PC-9 (cell line): ENCODE results near the gene MTO1. TPM values are rescaled to one million over a fixed set of nuclear protein-coding genes. Genes with fewer than 3 reads are reported as not detected.

Experiments used
- BruUV-seq: library from RNA; stranded (reverse); fragments of 400-500 nt; replicated peaks from 2 replicates; lab custom pipeline; 2021; lab: Mats Ljungman, UMichigan
- CTCF ChIA-PET: fragments of 300-600 bp; sonication (Branson Sonifier 250); formaldehyde crosslinking; loops from one replicate; lab custom pipeline; 2022; ENCODE audit warnings: antibody characterized with exemption; lab: Charles Lee
- POLR2A ChIA-PET: fragments of 300-600 bp; sonication (Branson Sonifier 250); formaldehyde crosslinking; loops from one replicate; lab custom pipeline; 2022; ENCODE audit warnings: antibody characterized with exemption; ENCODE audit not compliant: unreplicated experiment; lab: Charles Lee
- DNase-seq, 2 experiments: peaks; one replicate each; pipeline versions ENCODE4 v3.0.0 to v3.0.0-alpha.2; 2015 to 2022; ENCODE audit warnings: mixed read lengths in 1 of 2
- H2AFZ ChIP-seq: fragments of 200-600 bp; sonication (generic); 2 replicates; pipeline ENCODE4 v1.8.1; 2017; ENCODE audit warnings: antibody characterized with exemption
- H3F3A ChIP-seq: fragments of 200-600 bp; sonication (generic); 2 replicates; pipeline ENCODE4 v1.8.1; 2017; ENCODE audit warnings: antibody characterized with exemption, mild to moderate bottlenecking, low read depth; ENCODE audit not compliant: insufficient read depth
- H3K27ac ChIP-seq: fragments of 200-600 bp; sonication (generic); 2 replicates; pipeline ENCODE4 v1.6.1; 2016; ENCODE audit warnings: mixed run types
- H3K27me3 ChIP-seq: fragments of 200-600 bp; sonication (generic); 2 replicates; pipeline ENCODE4 v1.6.1; 2016; ENCODE audit warnings: low read depth, mixed run types; ENCODE audit not compliant: insufficient read depth
- H3K36me3 ChIP-seq: fragments of 200-600 bp; sonication (generic); 2 replicates; pipeline ENCODE4 v1.6.1; 2016; ENCODE audit warnings: low read depth, mixed run types
- H3K4me1 ChIP-seq: fragments of 200-600 bp; sonication (generic); replicated peaks from 2 replicates; pipeline ENCODE4 v1.6.1; 2016; ENCODE audit warnings: mixed run types; ENCODE audit not compliant: insufficient read depth
- H3K4me2 ChIP-seq: fragments of 200-600 bp; sonication (generic); 2 replicates; pipeline ENCODE4 v1.6.1; 2017; ENCODE audit warnings: mixed run types
- H3K4me3 ChIP-seq: fragments of 200-600 bp; sonication (generic); 2 replicates; pipeline ENCODE4 v1.6.1; 2016; ENCODE audit warnings: mixed run types
- H3K79me2 ChIP-seq: fragments of 200-600 bp; sonication (generic); 2 replicates; pipeline ENCODE4 v1.6.1; 2017; ENCODE audit warnings: low read depth, mixed run types
- H3K9me2 ChIP-seq: fragments of 200-600 bp; sonication (generic); 2 replicates; pipeline ENCODE4 v1.8.1; 2017; ENCODE audit warnings: mild to moderate bottlenecking; ENCODE audit not compliant: insufficient read depth
- H3K9me3 ChIP-seq: fragments of 200-600 bp; sonication (generic); 2 replicates; pipeline ENCODE4 v1.8.1; 2016; ENCODE audit warnings: low read depth; ENCODE audit not compliant: insufficient read depth
- H4K20me1 ChIP-seq: fragments of 200-600 bp; sonication (generic); 2 replicates; pipeline ENCODE4 v1.8.1; 2017; ENCODE audit not compliant: insufficient read depth
- EZH2 ChIP-seq: fragments of 200-600 bp; sonication (generic); IDR thresholded peaks from 2 replicates; pipeline ENCODE4 v1.8.0; 2017; ENCODE audit warnings: antibody characterized with exemption, low read depth
- intact Hi-C: fragments of 100-400 bp; cut with micrococcal nuclease; formaldehyde crosslinking; loops from one replicate; pipeline ENCODE4 v1.10.0; 2022; ENCODE audit not compliant: unreplicated experiment
- total RNA-seq: library from RNA; stranded (reverse); gene quantifications from 2 replicates; pipeline ENCODE4 v1.2.3, GENCODE V29; 2021
- TF ChIP-seq, protein P1 (sequence below): fragments of 200-600 bp; sonication (generic); conservative IDR thresholded peaks from 2 replicates; pipeline ENCODE4 v1.6.1; 2017; ENCODE audit warnings: mixed run types, antibody characterized with exemption, mild to moderate bottlenecking, moderate library complexity

Gene MTO1
- total RNA-seq, 1 experiment from 2014 or later = 27.2 TPM

GRCh38 chr6:73491377-73491776 lies 29.8 kb downstream of the MTO1 start:
- H3K27ac ChIP-seq = no peak overlapping the region
- peaks cover 5% of the 10 kb centered on the region; the same call in 1 of the 2 replicates for H3K9me3 ChIP-seq
- H3K9me2 ChIP-seq = no peaks in the 10 kb centered on the region
- no TSS peak for BruUV-seq
- CTCF ChIA-PET = interaction anchor here (0.7 kb wide), 1 partner anchor 106 kb away, joined by 4 read pairs; no protein-coding TSS in a partner anchor
- no peaks in the 10 kb centered on the region for H3K79me2 ChIP-seq
- H3K4me2 ChIP-seq = no peak overlapping the region
- no peak overlapping the region for H2AFZ ChIP-seq
- peaks cover 24% of the 10 kb centered on the region for H3K36me3 ChIP-seq
- 0 out of 2 replicates have a peak, but pooled peaks cover 4% of the 10 kb centered on the region for H3F3A ChIP-seq
- no peak overlapping the region for H3K4me3 ChIP-seq
- H3K27me3 ChIP-seq = no peaks in the 10 kb centered on the region
- 0 out of 2 replicates have a peak, but pooled peaks cover 3% of the 10 kb centered on the region for H4K20me1 ChIP-seq
- DNase-seq = no peak
- intact Hi-C loops = no loop called here
- H3K4me1 ChIP-seq = no peaks in the 10 kb centered on the region
- POLR2A ChIA-PET = no interaction called here
- TF ChIP-seq, protein P1, sequence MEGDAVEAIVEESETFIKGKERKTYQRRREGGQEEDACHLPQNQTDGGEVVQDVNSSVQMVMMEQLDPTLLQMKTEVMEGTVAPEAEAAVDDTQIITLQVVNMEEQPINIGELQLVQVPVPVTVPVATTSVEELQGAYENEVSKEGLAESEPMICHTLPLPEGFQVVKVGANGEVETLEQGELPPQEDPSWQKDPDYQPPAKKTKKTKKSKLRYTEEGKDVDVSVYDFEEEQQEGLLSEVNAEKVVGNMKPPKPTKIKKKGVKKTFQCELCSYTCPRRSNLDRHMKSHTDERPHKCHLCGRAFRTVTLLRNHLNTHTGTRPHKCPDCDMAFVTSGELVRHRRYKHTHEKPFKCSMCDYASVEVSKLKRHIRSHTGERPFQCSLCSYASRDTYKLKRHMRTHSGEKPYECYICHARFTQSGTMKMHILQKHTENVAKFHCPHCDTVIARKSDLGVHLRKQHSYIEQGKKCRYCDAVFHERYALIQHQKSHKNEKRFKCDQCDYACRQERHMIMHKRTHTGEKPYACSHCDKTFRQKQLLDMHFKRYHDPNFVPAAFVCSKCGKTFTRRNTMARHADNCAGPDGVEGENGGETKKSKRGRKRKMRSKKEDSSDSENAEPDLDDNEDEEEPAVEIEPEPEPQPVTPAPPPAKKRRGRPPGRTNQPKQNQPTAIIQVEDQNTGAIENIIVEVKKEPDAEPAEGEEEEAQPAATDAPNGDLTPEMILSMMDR = no peak
- TF ChIP-seq EZH2 = no peak

DNA sequence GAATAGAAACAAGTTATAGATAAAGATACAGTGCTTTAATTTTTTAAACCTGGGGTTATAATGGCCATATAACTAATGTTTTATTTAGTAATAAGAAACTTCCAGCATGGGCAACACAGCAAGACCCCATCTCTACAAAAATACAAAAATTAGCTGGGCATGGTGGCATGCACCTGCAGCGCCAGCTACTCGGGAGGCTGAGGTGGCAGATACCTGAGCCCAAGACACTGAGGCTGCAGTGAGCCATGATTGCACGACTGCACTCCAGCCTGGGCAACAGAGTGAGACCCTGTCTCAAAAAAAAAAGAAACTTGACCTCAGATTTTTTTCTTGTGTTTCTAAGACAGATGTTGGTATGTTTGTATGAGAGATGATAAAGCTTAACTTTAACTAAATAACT lies 36.4 kb downstream of the MTO1 start:
- Histone ChIP-seq H3K36me3 (peaks cover 25% of the 10 kb centered on the region; the same call in 1 of the 2 replicates), H3K4me1 (no peaks in the 10 kb centered on the region), H3K27ac (no peak overlapping the region), H3K9me3 (no peaks in the 10 kb centered on the region), H3K9me2 (no peaks in the 10 kb centered on the region), H3K79me2 (no peaks in the 10 kb centered on the region), H3F3A (peaks cover 3% of the 10 kb centered on the region; the same call in 1 of the 2 replicates), H3K27me3 (no peaks in the 10 kb centered on the region), H3K4me2 (no peak overlapping the region), H2AFZ (no peak overlapping the region), H4K20me1 (no peaks in the 10 kb centered on the region), H3K4me3 (no peak overlapping the region)
- BruUV-seq = no TSS peak
- ChIA-PET POLR2A (interaction anchor here (0.7 kb wide), 1 partner anchor 9 kb away, joined by 7 read pairs; no protein-coding TSS in a partner anchor), CTCF (no interaction called here)
- no peak for TF ChIP-seq EZH2
- TF ChIP-seq, protein P1 = no peak
- intact Hi-C loops = no loop called here
- no peak for DNase-seq

DNA sequence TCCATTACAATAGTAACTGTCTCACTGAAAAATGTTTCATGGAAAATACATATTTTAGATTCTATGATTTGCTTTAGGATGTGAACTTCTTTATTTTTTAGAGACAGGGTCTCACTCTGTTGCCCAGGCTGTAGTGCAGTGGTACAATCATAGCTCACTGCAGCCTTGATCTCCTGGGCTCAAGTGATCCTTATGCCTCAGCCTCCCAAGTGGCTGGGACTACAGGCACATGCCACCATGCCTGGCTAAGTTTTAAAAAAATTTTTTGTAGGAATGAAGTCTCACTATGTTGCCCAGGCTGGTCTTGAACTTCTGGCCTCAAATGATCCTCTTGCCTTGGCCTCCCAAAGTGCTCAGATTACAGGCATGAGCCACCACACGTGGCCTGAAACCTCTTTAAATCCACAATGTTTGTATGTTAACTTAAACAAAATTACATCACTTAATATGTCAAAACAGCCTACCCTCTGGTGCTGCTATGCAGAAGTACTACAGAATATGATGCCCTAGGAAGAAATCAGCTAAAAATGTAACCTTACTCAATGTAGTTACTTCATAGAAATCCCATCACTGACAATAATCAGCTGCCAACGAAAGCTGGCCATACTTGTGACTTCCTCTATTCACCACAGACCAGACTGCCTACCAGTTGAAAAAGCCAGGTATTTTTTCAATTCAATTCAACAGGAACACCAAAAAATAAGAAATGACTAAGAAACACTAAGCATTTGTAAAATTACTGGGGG lies 41.7 kb downstream of the MTO1 start:
- no peaks in the 10 kb centered on the region for H3K27me3 ChIP-seq
- no TSS peak for BruUV-seq
- ChIA-PET POLR2A (no interaction called here), CTCF (interaction anchor here (0.6 kb wide), 1 partner anchor 46 kb away, joined by 6 read pairs; no protein-coding TSS in a partner anchor)
- TF ChIP-seq EZH2 = no peak
- TF ChIP-seq, protein P1 = no peak
- no peak overlapping the region for H3K4me3 ChIP-seq
- no peak overlapping the region for H2AFZ ChIP-seq
- peaks cover 17% of the 10 kb centered on the region; the same call in 1 of the 2 replicates for H3K36me3 ChIP-seq
- no peak overlapping the region for H3K27ac ChIP-seq
- H3K9me3 ChIP-seq = no peaks in the 10 kb centered on the region; the same call in 1 of the 2 replicates
- H3K9me2 ChIP-seq = no peaks in the 10 kb centered on the region
- intact Hi-C loops = no loop called here
- DNase-seq = no peak
- no peaks in the 10 kb centered on the region for H3K4me1 ChIP-seq
- H3K4me2 ChIP-seq = no peak overlapping the region
- no peaks in the 10 kb centered on the region for H3K79me2 ChIP-seq
- peaks cover 11% of the 10 kb centered on the region; the same call in 1 of the 2 replicates for H3F3A ChIP-seq
- H4K20me1 ChIP-seq = no peaks in the 10 kb centered on the region
